Activated T-cell treated with anti-CD3 and anti-CD28 coated beads for 48 hours (primary cell): Measurements from ENCODE around the gene TIAM1.

Source experiments
- DNase-seq: peaks from one replicate; pipeline ENCODE4 v3.0.0-alpha.2; 2020; ENCODE audit warnings: low read depth

TIAM1 gene, protein sequence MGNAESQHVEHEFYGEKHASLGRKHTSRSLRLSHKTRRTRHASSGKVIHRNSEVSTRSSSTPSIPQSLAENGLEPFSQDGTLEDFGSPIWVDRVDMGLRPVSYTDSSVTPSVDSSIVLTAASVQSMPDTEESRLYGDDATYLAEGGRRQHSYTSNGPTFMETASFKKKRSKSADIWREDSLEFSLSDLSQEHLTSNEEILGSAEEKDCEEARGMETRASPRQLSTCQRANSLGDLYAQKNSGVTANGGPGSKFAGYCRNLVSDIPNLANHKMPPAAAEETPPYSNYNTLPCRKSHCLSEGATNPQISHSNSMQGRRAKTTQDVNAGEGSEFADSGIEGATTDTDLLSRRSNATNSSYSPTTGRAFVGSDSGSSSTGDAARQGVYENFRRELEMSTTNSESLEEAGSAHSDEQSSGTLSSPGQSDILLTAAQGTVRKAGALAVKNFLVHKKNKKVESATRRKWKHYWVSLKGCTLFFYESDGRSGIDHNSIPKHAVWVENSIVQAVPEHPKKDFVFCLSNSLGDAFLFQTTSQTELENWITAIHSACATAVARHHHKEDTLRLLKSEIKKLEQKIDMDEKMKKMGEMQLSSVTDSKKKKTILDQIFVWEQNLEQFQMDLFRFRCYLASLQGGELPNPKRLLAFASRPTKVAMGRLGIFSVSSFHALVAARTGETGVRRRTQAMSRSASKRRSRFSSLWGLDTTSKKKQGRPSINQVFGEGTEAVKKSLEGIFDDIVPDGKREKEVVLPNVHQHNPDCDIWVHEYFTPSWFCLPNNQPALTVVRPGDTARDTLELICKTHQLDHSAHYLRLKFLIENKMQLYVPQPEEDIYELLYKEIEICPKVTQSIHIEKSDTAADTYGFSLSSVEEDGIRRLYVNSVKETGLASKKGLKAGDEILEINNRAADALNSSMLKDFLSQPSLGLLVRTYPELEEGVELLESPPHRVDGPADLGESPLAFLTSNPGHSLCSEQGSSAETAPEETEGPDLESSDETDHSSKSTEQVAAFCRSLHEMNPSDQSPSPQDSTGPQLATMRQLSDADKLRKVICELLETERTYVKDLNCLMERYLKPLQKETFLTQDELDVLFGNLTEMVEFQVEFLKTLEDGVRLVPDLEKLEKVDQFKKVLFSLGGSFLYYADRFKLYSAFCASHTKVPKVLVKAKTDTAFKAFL (N-terminal part only)

DNA sequence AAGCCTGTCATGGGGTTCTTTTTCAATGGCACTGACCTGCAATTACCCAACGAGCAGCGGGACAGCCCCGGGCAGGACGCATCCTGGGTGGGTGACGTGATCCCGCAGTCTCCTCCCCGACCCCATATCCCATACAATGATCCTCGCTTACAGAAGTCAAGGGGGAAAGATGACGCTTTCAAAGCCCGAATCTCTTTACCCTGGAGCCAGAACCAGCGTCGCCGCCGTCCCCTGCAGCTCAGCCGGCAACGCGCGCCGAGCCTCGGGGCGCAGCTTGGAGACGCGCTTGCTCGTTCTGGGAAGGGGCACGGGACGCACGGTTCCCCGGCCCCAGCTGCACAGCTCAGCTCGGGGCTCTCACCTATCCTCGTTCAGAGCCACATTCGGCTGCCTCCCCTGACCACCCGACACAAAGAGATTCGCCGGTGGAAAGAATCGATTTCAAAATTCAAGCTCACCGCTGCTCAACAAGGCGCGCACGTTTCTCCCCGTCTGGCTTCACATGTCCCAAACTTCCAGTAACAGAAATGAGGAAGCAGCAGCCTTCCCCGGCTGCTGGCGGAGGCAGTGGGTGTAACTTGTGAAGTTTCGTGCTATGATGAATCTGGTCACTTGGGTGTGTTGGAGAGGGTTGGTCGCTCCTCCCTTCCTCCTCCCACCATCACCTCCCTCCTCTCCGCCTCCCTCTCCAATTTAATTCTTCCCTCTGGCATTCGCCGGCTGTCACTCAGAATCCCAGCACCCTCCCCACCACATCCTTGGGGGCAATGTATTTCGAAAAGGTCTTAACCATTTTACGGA, at the start of gene TIAM1:
TSS of gene TIAM1 (minus strand) at position 582 of the 801 bp plus-strand sequence. CDS start 77,289 bp downstream, outside the sequence.
- no peak for DNase-seq

GRCh38 chr21:31387560-31388186, 43.6 kb upstream of the TIAM1 start:
- DNase-seq, result no peak

DNA sequence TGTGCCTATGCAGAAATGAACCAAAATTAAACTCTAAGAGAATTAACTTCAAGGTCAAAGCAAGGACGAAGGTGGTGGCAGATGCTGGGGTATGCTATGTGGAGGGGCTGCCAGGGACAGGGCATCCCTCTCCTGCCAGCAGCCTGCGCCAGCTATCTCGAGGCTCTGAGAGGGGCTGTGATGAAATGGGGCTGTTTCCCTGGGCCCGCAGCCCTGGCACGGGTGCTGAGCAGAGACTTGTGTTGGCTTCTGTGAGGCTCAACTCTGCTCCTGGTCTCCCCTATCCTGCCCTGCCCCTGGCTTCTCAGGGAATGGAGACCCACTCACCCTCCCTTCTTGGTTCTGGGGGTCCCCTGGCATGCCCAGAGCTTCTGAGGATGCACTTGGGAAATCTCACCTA, 41.9 kb upstream of the TIAM1 start:
- no peak for DNase-seq

- DNase-seq, result no peak
Observed at GRCh38 chr21:31383770-31384169, 39.7 kb upstream of the TIAM1 start.

DNA sequence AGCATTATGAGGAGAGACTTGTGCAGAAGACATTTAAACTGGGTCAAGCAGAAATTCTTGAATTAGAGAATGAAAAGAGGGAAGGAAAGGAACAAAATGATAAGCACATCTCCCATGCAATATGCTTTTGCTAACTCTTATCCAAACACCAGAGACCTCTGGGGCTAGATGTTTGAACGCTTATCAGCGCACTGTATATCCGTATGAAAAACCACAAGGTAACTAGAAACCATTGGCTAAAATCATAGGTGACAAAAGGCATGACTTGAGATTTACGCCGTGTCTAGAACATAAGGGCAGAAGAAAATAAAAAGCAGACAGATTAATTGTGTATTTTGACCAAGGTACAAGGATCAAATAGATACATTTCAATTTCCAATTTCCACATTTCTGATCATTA, 38.0 kb upstream of the TIAM1 start:
- DNase-seq, result no peak

GRCh38 chr21:31376301-31376700, 32.2 kb upstream of the TIAM1 start:
- no peak for DNase-seq

GRCh38 chr21:31374395-31374794, 30.3 kb upstream of the TIAM1 start:
- no peak for DNase-seq

DNA sequence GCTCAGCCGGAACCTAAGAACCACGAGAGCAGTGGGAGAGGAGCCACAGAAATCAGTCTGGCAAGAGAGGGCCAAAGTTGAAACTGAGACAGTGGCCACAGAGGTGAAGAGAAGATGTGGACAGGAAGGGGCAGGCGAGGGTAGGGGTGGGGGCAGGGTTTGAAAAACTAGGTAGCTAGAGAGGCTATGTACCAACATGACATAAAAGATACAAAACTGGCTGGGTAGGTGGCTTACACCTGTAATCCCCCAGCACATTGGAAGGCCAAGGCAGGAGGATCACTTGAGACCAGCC, 28.4 kb upstream of the TIAM1 start:
- DNase-seq, result no peak

- DNase-seq, result no peak
Observed at GRCh38 chr21:31371715-31372470, 27.8 kb upstream of the TIAM1 start.

DNA sequence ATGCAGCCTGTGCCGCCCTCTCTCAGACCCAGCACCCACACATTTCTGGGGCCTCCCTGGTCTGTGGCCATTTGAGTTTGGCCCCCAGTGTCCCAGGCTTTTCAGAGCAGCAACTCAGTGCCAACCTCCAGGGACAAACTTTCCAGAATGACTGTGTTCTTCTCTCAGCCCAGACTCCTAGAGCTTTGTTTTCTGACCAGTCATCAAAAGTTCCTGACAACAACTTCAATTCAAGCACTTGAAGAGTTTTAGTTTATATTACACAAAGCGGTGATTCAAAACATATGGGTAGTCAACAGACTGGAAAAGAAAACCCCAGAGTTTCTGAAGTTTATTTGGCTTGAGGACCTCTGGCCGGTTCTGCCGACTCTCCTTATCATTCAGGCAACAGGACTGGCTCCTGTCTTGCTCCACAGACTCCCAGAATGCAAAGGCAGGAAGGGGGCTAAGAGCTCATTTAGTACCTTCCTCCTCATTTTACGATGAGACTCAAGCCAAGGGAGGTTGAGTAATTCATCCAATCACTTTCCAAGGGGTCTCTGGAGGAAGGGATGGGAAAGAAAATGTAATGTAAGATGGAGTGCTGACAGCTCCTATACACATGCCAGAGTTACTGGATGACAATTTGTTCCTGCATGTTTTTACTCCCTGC, 27.0 kb upstream of the TIAM1 start:
- DNase-seq, result no peak

- DNase-seq, result no peak
Observed at GRCh38 chr21:31370281-31370892, 26.3 kb upstream of the TIAM1 start.

DNA sequence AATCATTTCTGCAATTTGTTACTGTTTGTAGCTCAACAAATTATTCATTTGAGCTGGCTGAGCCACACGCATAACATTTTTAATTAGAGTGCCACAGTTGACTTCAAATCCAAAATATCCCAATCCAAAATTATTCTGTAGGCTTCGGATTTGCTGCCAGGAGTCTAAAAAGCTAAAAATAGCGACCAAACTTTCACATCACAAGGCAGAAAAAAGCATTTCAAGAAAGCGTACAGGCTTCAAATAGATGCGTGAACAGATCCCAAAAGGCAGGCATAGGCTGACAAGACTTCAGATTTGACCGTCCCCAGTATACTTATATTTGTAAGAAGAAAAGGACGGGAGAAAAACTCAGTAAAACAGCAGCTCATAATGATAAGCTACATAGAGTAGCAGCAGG, 24.3 kb upstream of the TIAM1 start:
- no peak for DNase-seq

GRCh38 chr21:31367801-31368200, 23.7 kb upstream of the TIAM1 start:
- no peak for DNase-seq

- no peak for DNase-seq
Observed at GRCh38 chr21:31366825-31367224, 22.8 kb upstream of the TIAM1 start.

DNA sequence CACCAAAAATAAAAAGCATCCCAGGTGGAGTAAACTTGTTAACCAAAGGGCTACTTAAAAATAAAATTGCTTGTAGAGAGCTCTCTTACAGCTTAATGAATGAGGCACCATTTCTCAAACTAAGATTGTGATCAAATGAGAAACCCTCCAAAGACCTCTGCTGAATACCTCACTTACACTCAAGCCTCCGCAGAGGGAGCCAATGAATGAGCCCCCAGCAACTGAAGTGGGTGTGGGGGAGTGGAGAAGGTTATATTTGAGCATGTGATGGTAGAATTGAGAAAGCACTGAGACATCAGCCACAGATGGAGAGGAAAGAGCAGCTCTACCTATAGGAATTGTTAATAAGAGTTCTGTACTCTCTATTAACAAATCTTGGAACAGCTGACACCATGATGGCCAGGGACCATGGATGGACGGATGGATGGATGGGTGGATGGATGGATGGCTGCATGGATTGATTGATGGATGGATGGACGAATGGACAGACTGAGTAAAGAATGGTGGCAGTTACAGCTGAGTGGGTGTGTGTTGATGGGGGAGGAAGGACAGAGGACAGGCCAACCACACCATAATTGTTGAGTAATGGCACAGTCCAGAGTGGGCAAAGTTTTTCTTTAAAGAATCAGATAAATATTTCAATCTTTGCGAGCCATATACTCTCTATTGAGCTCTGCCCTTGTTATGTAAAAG, 20.3 kb upstream of the TIAM1 start:
- DNase-seq, result no peak

DNA sequence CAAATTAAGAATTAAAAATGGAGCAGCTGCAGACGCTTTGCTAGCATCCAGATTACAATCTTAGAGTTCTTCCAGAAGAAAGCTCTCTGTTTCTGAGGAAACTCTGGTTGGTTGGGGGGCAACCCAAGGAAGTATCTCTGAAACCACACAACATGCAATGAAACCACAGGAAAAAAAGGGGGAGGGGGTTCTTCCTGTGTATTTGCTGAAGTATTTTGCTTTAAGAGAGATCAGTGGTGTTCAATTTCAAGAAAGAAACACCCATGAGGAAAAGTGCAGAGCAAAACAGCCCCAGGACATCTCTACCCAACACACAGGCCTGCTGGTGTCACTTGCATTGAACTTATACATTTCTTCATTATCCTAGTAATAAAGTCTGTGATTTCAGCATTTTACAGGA, 19.7 kb upstream of the TIAM1 start:
- DNase-seq, result no peak

DNA sequence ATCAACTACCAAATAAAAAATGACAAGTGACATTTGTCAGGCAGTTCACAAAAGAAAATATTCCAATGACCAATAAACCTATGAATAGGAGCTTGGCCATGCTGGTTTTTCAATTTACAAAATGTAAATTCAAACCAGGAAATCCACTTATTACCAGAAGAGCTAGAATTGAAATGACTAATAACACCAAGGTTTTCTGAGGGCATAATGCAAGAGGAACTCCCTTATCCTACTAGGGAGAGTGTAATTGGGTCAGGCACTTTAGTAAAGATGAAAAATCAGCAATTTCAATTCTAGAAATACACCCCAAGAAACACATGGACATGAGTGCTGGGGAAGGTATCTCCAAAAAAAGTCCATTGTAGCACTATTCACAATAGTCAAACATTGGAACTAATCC, 16.7 kb upstream of the TIAM1 start:
- no peak for DNase-seq

GRCh38 chr21:31358158-31358557, 14.1 kb upstream of the TIAM1 start:
- no peak for DNase-seq

GRCh38 chr21:31356440-31356839, 12.4 kb upstream of the TIAM1 start:
- DNase-seq, result no peak
